SU-DHL-6 (cell line): ENCODE measurements around the gene EPB41L4B.

Source experiments
- H2AFZ ChIP-seq: fragments of 200-600 bp; sonication (generic); 2 replicates; pipeline ENCODE4 v1.6.1; 2014; ENCODE audit warnings: low read depth, mild to moderate bottlenecking, moderate library complexity, mixed read lengths, antibody characterized with exemption, low read length; ENCODE audit not compliant: severe bottlenecking
- H3F3A ChIP-seq: fragments of 200-600 bp; shearing (Covaris generic); 2 replicates; pipeline ENCODE4 v1.6.0; 2016; ENCODE audit warnings: antibody characterized with exemption, mild to moderate bottlenecking; ENCODE audit not compliant: insufficient read depth
- H3K27ac ChIP-seq: fragments of 200-600 bp; sonication (generic); 2 replicates; pipeline ENCODE4 v1.5.1; 2016; ENCODE audit warnings: low read depth, mild to moderate bottlenecking, low read length, moderate library complexity, mixed read lengths
- H3K27me3 ChIP-seq: fragments of 200-600 bp; sonication (generic), shearing (Covaris generic); 2 replicates; pipeline ENCODE4 v1.6.0; 2014; ENCODE audit warnings: mild to moderate bottlenecking, low read length
- H3K36me3 ChIP-seq: fragments of 200-600 bp; sonication (generic); 2 replicates; pipeline ENCODE4 v1.6.1; 2014; ENCODE audit warnings: mild to moderate bottlenecking, low read length, mixed read lengths
- H3K4me2 ChIP-seq: fragments of 300-600, 200-600 bp; shearing (Covaris generic), sonication (generic); 2 replicates; pipeline ENCODE4 v1.6.0; 2014; ENCODE audit warnings: low read length, low read depth, mild to moderate bottlenecking; ENCODE audit not compliant: poor library complexity, severe bottlenecking
- H3K4me3 ChIP-seq: fragments of 200-600 bp; sonication (generic); 2 replicates; pipeline ENCODE4 v1.5.1; 2014; ENCODE audit warnings: antibody characterized with exemption, low read length, mild to moderate bottlenecking, mixed read lengths; ENCODE audit not compliant: insufficient read depth, poor library complexity, severe bottlenecking
- H3K79me2 ChIP-seq: fragments of 200-600 bp; sonication (generic); 2 replicates; pipeline ENCODE4 v1.6.1; 2014; ENCODE audit warnings: mild to moderate bottlenecking, low read length, moderate library complexity; ENCODE audit not compliant: insufficient read depth
- H3K9ac ChIP-seq: fragments of 200-600 bp; sonication (generic); 2 replicates; pipeline ENCODE4 v1.7.0; 2014; ENCODE audit warnings: mild to moderate bottlenecking, low read length
- H3K9me2 ChIP-seq: fragments of 200-600 bp; sonication (generic); replicated peaks from 2 replicates; pipeline ENCODE4 v1.6.1; 2014; ENCODE audit warnings: low read length; ENCODE audit not compliant: insufficient read depth
- H3K9me3 ChIP-seq: fragments of 200-600 bp; sonication (generic); 2 replicates; pipeline ENCODE4 v1.6.1; 2014; ENCODE audit warnings: low read length, mixed read lengths; ENCODE audit not compliant: insufficient read depth
- H4K20me1 ChIP-seq: fragments of 200-600 bp; sonication (generic); 2 replicates; pipeline ENCODE4 v1.6.1; 2014; ENCODE audit warnings: low read depth, mild to moderate bottlenecking, antibody characterized with exemption, low read length, moderate library complexity, mixed read lengths
- CTCF ChIP-seq: fragments of 200-600 bp; sonication (generic); IDR thresholded peaks from one replicate; pipeline ENCODE4 v1.5.1; 2017; ENCODE audit warnings: antibody characterized with exemption, mild to moderate bottlenecking, low read length, moderate library complexity; ENCODE audit not compliant: insufficient read depth, poor library complexity, severe bottlenecking
- EZH2phosphoT487 ChIP-seq: fragments of 200-600 bp; sonication (generic), shearing (Covaris generic); conservative IDR thresholded peaks from 2 replicates; pipeline ENCODE4 v1.6.1; 2018; ENCODE audit warnings: mild to moderate bottlenecking, antibody characterized with exemption, low read length, moderate library complexity, mixed read lengths

Gene EPB41L4B

GRCh38 chr9:109150925-109151545 lies 169.8 kb downstream of the EPB41L4B start:
- no peak for TF ChIP-seq CTCF
- TF ChIP-seq EZH2phosphoT487, result no peak
- Histone ChIP-seq H3K9me2 (no peaks in the 10 kb centered on the region), H3K27ac (no peak overlapping the region), H3K4me2 (no peak overlapping the region), H3K36me3 (no peaks in the 10 kb centered on the region), H3K79me2 (no peaks in the 10 kb centered on the region), H3K4me3 (no peak overlapping the region), H2AFZ (no peak overlapping the region), H3K27me3 (no peaks in the 10 kb centered on the region), H3K9me3 (peaks cover 3% of the 10 kb centered on the region; the same call in 1 of the 2 replicates), H3F3A (no peaks in the 10 kb centered on the region), H4K20me1 (no peaks in the 10 kb centered on the region), H3K9ac (no peak overlapping the region)

GRCh38 chr9:109149722-109150121 lies 171.1 kb downstream of the EPB41L4B start:
- H3K79me2 ChIP-seq, result no peaks in the 10 kb centered on the region
- H3K36me3 ChIP-seq, result no peaks in the 10 kb centered on the region
- H3F3A ChIP-seq, result no peaks in the 10 kb centered on the region
- no peak overlapping the region for H2AFZ ChIP-seq
- no peak overlapping the region for H3K4me3 ChIP-seq
- H3K9ac ChIP-seq, result no peak overlapping the region
- no peak for TF ChIP-seq EZH2phosphoT487
- TF ChIP-seq CTCF, result no peak
- H3K9me2 ChIP-seq, result no peaks in the 10 kb centered on the region
- H3K4me2 ChIP-seq, result no peak overlapping the region
- H4K20me1 ChIP-seq, result no peaks in the 10 kb centered on the region
- H3K27me3 ChIP-seq, result no peaks in the 10 kb centered on the region
- no peak overlapping the region for H3K27ac ChIP-seq
- peaks cover 3% of the 10 kb centered on the region; the same call in 1 of the 2 replicates for H3K9me3 ChIP-seq

- no peaks in the 10 kb centered on the region for H3K9me2 ChIP-seq
- no peak overlapping the region for H3K4me2 ChIP-seq
- H4K20me1 ChIP-seq, result no peaks in the 10 kb centered on the region
- H3K27ac ChIP-seq, result no peak overlapping the region
- TF ChIP-seq CTCF (no peak), EZH2phosphoT487 (no peak)
- no peaks in the 10 kb centered on the region for H3K27me3 ChIP-seq
- no peaks in the 10 kb centered on the region for H3K36me3 ChIP-seq
- H3K9ac ChIP-seq, result no peak overlapping the region
- peaks cover 3% of the 10 kb centered on the region; the same call in 1 of the 2 replicates for H3K9me3 ChIP-seq
- H3F3A ChIP-seq, result no peaks in the 10 kb centered on the region
- no peaks in the 10 kb centered on the region for H3K79me2 ChIP-seq
- H2AFZ ChIP-seq, result no peak overlapping the region
- H3K4me3 ChIP-seq, result no peak overlapping the region
These were observed 171.8 kb downstream of the EPB41L4B start for GRCh38 chr9:109149089-109149488.
